HepG2 (cell line): ENCODE measurements around the gene MT1F. TPM values are rescaled to one million over a fixed set of nuclear protein-coding genes. Genes with fewer than 3 reads are reported as not detected.

Source experiments
- ATAC-seq: fragments of 200-7000 bp; cut with Tn5 transposase; 3 replicates; pipeline ENCODE4 v1.9.1; 2020; ENCODE audit warnings: mild to moderate bottlenecking, moderate library complexity
- BruUV-seq: library from RNA; stranded (reverse); fragments of 400-500 nt; replicated peaks from 2 replicates; lab custom pipeline; 2021; lab: Mats Ljungman, UMichigan
- CTCF ChIA-PET: fragments of 300-600 bp; formaldehyde crosslinking; extraction: SDS; loops from one replicate; lab custom pipeline; 2021; ENCODE audit warnings: low total read pairs, inconsistent platforms, low intra/inter-chr PET ratio; lab: Yijun Ruan, JAX
- POLR2A ChIA-PET: fragments of 350-600 bp; sonication (Branson Sonifier 250); formaldehyde crosslinking; loops from one replicate; lab custom pipeline; 2020; ENCODE audit warnings: antibody characterized with exemption, inconsistent platforms; lab: Yijun Ruan, JAX
- DNase-seq: peaks from one replicate; pipeline ENCODE4 v3.0.0-alpha.2; 2015; ENCODE audit warnings: low spot score
- FAIRE-seq: peaks from 3 replicates; lab custom pipeline; 2011; peaks lifted over from hg19 to GRCh38; lab: Jason Lieb, UNC
- H2AFZ ChIP-seq: one replicate; pipeline ENCODE4 v1.6.1; 2011; ENCODE audit warnings: low read length, inconsistent platforms
- H3K27ac ChIP-seq: fragments of 300-600 bp; 3 replicates; pipeline ENCODE4 v1.8.0; 2011; ENCODE audit warnings: mixed run types, mild to moderate bottlenecking, mixed read lengths, low read length, inconsistent platforms; ENCODE audit not compliant: insufficient read depth; ENCODE audit errors: extremely low read length
- H3K27me3 ChIP-seq, 2 experiments: fragments of 200-600 bp in 1 of 2; 2 replicates in 1 of 2; 3 replicates in 1 of 2; pipeline versions ENCODE4 v1.6.0 to v1.8.0; 2011; ENCODE audit warnings: low read length in 2 of 2, mild to moderate bottlenecking in 2 of 2, moderate library complexity in 2 of 2, inconsistent platforms in 1 of 2; ENCODE audit not compliant: insufficient read depth in 2 of 2, control insufficient read depth in 1 of 2
- H3K36me3 ChIP-seq, 2 experiments: fragments of 200-600 bp in 1 of 2; replicated peaks in 1 of 2; 2 replicates in 1 of 2; 3 replicates in 1 of 2; pipeline versions ENCODE4 v1.5.1 to v1.8.0; 2011; ENCODE audit warnings: low read length in 2 of 2, inconsistent platforms in 1 of 2; ENCODE audit not compliant: insufficient read depth in 2 of 2, control insufficient read depth in 1 of 2
- H3K4me1 ChIP-seq: 2 replicates; pipeline ENCODE4 v1.5.1; 2012; ENCODE audit warnings: low read length, inconsistent platforms; ENCODE audit not compliant: insufficient read depth
- H3K4me2 ChIP-seq: 2 replicates; pipeline ENCODE4 v1.6.0; 2011; ENCODE audit warnings: low read depth, low read length, inconsistent platforms
- H3K4me3 ChIP-seq, 3 experiments: fragments of 200-600 bp in 1 of 3; sonication (generic), shearing (Covaris generic) in 1 of 3; replicated peaks in 1 of 3; 2 replicates each; pipeline ENCODE4 v1.5.1; 2011 to 2016; ENCODE audit warnings: low read length in 3 of 3, inconsistent platforms in 2 of 3, low read depth in 2 of 3, mild to moderate bottlenecking in 2 of 3, control low read depth in 1 of 3, mixed read lengths in 1 of 3; ENCODE audit not compliant: insufficient read depth in 1 of 3
- H3K79me2 ChIP-seq: one replicate; pipeline ENCODE4 v1.6.1; 2011; ENCODE audit warnings: low read length, inconsistent platforms; ENCODE audit not compliant: insufficient read depth
- H3K9ac ChIP-seq: 2 replicates; pipeline ENCODE4 v1.6.0; 2011; ENCODE audit warnings: mild to moderate bottlenecking, low read depth, low read length, inconsistent platforms; ENCODE audit not compliant: insufficient read depth
- H3K9me3 ChIP-seq: 2 replicates; pipeline ENCODE4 v1.5.1; 2012; ENCODE audit warnings: mild to moderate bottlenecking, low read length
- H4K20me1 ChIP-seq: 2 replicates; pipeline ENCODE4 v1.6.0; 2011; ENCODE audit warnings: inconsistent platforms, mild to moderate bottlenecking, low read length, moderate library complexity; ENCODE audit not compliant: insufficient read depth
- BHLHE40 ChIP-seq: IDR thresholded peaks from 2 replicates; pipeline ENCODE4 v1.6.1; 2011; ENCODE audit warnings: low read length, improper control_type of control experiment
- DRAP1 ChIP-seq: IDR thresholded peaks from 2 replicates; pipeline ENCODE4 v1.6.1; 2016; ENCODE audit warnings: missing genetic modification reagents, missing compliant biosample characterization
- E2F5 ChIP-seq: sonication (generic); formaldehyde crosslinking; conservative IDR thresholded peaks from 2 replicates; pipeline ENCODE4 v1.4.0; 2020; ENCODE audit warnings: missing genetic modification reagents
- ELK4 ChIP-seq: sonication (generic); formaldehyde crosslinking; IDR thresholded peaks from 2 replicates; pipeline ENCODE4 v1.9.0; 2021; ENCODE audit warnings: missing genetic modification reagents, borderline replicate concordance
- FOXK2 ChIP-seq: fragments of 450-650 bp; IDR thresholded peaks from 2 replicates; pipeline ENCODE4 v1.6.1; 2016
- HES4 ChIP-seq: sonication (generic); formaldehyde crosslinking; IDR thresholded peaks from 2 replicates; pipeline ENCODE4 v1.9.0; 2021; ENCODE audit warnings: mild to moderate bottlenecking, missing genetic modification reagents, borderline replicate concordance
- NPAS2 ChIP-seq: sonication (generic); formaldehyde crosslinking; IDR thresholded peaks from 2 replicates; pipeline ENCODE4 v1.8.0; 2022; ENCODE audit warnings: mild to moderate bottlenecking, missing genetic modification reagents, borderline replicate concordance
- NR2F1 ChIP-seq, 2 experiments: fragments of 450-650 bp in 1 of 2; formaldehyde crosslinking in 1 of 2; IDR thresholded peaks; 2 replicates each; pipeline versions ENCODE4 v1.5.0 to v1.6.1; 2016 to 2020; ENCODE audit warnings: mild to moderate bottlenecking in 1 of 2, missing compliant biosample characterization in 1 of 2, missing genetic modification reagents in 1 of 2, moderate library complexity in 1 of 2
- SPEN ChIP-seq: sonication (generic); formaldehyde crosslinking; IDR thresholded peaks from 2 replicates; pipeline ENCODE4 v1.5.1; 2020; ENCODE audit warnings: low read depth, mild to moderate bottlenecking, missing genetic modification reagents
- SRSF4 ChIP-seq: fragments of 200-400 bp; formaldehyde crosslinking; IDR thresholded peaks from one replicate; pipeline ENCODE4 v1.6.1; 2018; ENCODE audit warnings: mild to moderate bottlenecking, low read depth, low read length, moderate library complexity; ENCODE audit not compliant: poor library complexity, severe bottlenecking
- TFDP1 ChIP-seq: IDR thresholded peaks from 2 replicates; pipeline ENCODE4 v1.6.1; 2016; ENCODE audit warnings: missing compliant biosample characterization, missing genetic modification reagents, borderline replicate concordance
- ZBTB34 ChIP-seq: sonication (generic); formaldehyde crosslinking; IDR thresholded peaks from 2 replicates; pipeline ENCODE4 v1.8.0; 2022; ENCODE audit warnings: mild to moderate bottlenecking, missing genetic modification reagents
- ZBTB44 ChIP-seq: sonication (generic); formaldehyde crosslinking; IDR thresholded peaks from 2 replicates; pipeline ENCODE4 v1.4.0; 2020; ENCODE audit warnings: missing genetic modification reagents
- ZKSCAN5 ChIP-seq: sonication (generic); formaldehyde crosslinking; IDR thresholded peaks from 2 replicates; pipeline ENCODE4 v1.5.1; 2020; ENCODE audit warnings: mild to moderate bottlenecking, missing genetic modification reagents
- ZNF274 ChIP-seq: sonication (generic); formaldehyde crosslinking; IDR thresholded peaks from 2 replicates; pipeline ENCODE4 v1.5.1; 2020; ENCODE audit warnings: mild to moderate bottlenecking, missing genetic modification reagents
- ZNF329 ChIP-seq: sonication (generic); formaldehyde crosslinking; IDR thresholded peaks from 2 replicates; pipeline ENCODE4 v1.9.0; 2021; ENCODE audit warnings: low read depth, mild to moderate bottlenecking, missing genetic modification reagents
- ZNF577 ChIP-seq: sonication (generic); formaldehyde crosslinking; IDR thresholded peaks from 2 replicates; pipeline ENCODE4 v1.4.0; 2020; ENCODE audit warnings: mild to moderate bottlenecking, low read depth, missing genetic modification reagents, borderline replicate concordance
- ZNF775 ChIP-seq: sonication (generic); formaldehyde crosslinking; IDR thresholded peaks from 2 replicates; pipeline ENCODE4 v1.4.0; 2020; ENCODE audit warnings: missing genetic modification reagents, mild to moderate bottlenecking, moderate library complexity, borderline replicate concordance
- in situ Hi-C: cut with HindIII; loops from 2 replicates; pipeline ENCODE4 v1.10.0; 2017; ENCODE audit warnings: low pct_unique_long_range_greater_than_20kb; ENCODE audit not compliant: extremely low pct_ligation_motif_present
- intact Hi-C: fragments of 100-400 bp; cut with micrococcal nuclease; formaldehyde crosslinking; loops from one replicate; pipeline ENCODE4 v1.10.0; 2022; ENCODE audit not compliant: unreplicated experiment
- polyA plus RNA-seq, 8 experiments: library from polyadenylated mRNA; depleted of rRNA in 3 of 8; stranded (reverse) in 7 of 8; unstranded in 1 of 8; fragments of >200 nt; fragmentation: Illumina TruSeq in 4 of 8; extraction: Trizol in 4 of 8; gene quantifications; 2 replicates each; pipeline versions ENCODE4 v1.2.1 to v1.2.3, GENCODE V29; 2011 to 2016; ENCODE audit warnings: low read depth in 4 of 8, missing spikeins in 1 of 8, mixed read lengths in 1 of 8; ENCODE audit not compliant: insufficient read depth in 1 of 8
- total RNA-seq, 5 experiments: library from RNA; depleted of rRNA; stranded (reverse); fragments of >200 nt; fragmentation: Illumina TruSeq; extraction: Trizol; gene quantifications; 2 replicates each; pipeline ENCODE4 v1.2.3, GENCODE V29; 2016; ENCODE audit warnings: low read depth in 1 of 5

Gene MT1F
- total and polyA plus RNA-seq, 2 of the 13 experiments (the other 11 are each of a cell fraction or from before 2014, with no cell fraction given): 1.9 to 169 TPM

- H4K20me1 ChIP-seq: no peaks in the 10 kb centered on the region
- ChIA-PET POLR2A (interaction anchor here (1.5 kb wide), 1 partner anchor 12 kb away, joined by 6 read pairs; the partner anchor contains the start of gene MT1E), CTCF (no interaction called here)
- H3K4me2 ChIP-seq: no peak overlapping the region
- ATAC-seq (no peak), DNase-seq (no peak), FAIRE-seq (no peak)
- no peaks in the 10 kb centered on the region for H3K9me3 ChIP-seq
- in situ Hi-C loops: no loop called here
- H3K4me3 ChIP-seq: no peak overlapping the region
- intact Hi-C loops: no loop called here
- H3K27ac ChIP-seq: no peak overlapping the region
- H3K9ac ChIP-seq: no peak overlapping the region
- no peaks in the 10 kb centered on the region for H3K79me2 ChIP-seq
- H3K4me1 ChIP-seq: peaks cover 35% of the 10 kb centered on the region
- peaks cover 9 to 22% of the 10 kb centered on the region in 2 experiments; a peak in 3 of 5 replicates for H3K27me3 ChIP-seq
- no peaks in the 10 kb centered on the region for H3K36me3 ChIP-seq
- no peak overlapping the region for H2AFZ ChIP-seq
- no TSS peak for BruUV-seq
- no peak for TF ChIP-seq SRSF4
- TF ChIP-seq NPAS2 (CRISPR knock-in tag): no peak
- TF ChIP-seq ZNF274 (CRISPR knock-in tag): no peak
- no peak for TF ChIP-seq HES4 (CRISPR knock-in tag)
- no peak for TF ChIP-seq ZBTB34 (CRISPR knock-in tag)
- TF ChIP-seq ZNF577 (CRISPR knock-in tag): no peak
- TF ChIP-seq ELK4 (CRISPR knock-in tag): no peak
- no peak for TF ChIP-seq ZBTB44 (CRISPR knock-in tag)
- TF ChIP-seq FOXK2: no peak
- TF ChIP-seq E2F5: no peak
- no peak for TF ChIP-seq TFDP1 (CRISPR knock-in tag)
- TF ChIP-seq ZNF329 (CRISPR knock-in tag): no peak
- TF ChIP-seq DRAP1 (CRISPR knock-in tag): no peak
- no peak for TF ChIP-seq SPEN
- TF ChIP-seq ZNF775 (CRISPR knock-in tag): no peak
- TF ChIP-seq BHLHE40: no peak
- TF ChIP-seq ZKSCAN5 (CRISPR knock-in tag): no peak
- no peak for TF ChIP-seq NR2F1 (CRISPR knock-in tag; IDR thresholded peaks at IDR 0.05)
Observed at GRCh38 chr16:56613706-56614105, 44.1 kb upstream of the MT1F start.
